Activated T-cell treated with anti-CD3 and anti-CD28 coated beads, Interleukin-2, amount 50 U/mL, for 1 hour (primary cell): ENCODE measurements around the gene SPRR5.

Source experiments
- DNase-seq: peaks from one replicate; pipeline ENCODE4 v3.0.0-alpha.2; 2020

SPRR5 gene

GRCh38 chr1:152946651-152947256 is at the start of gene SPRR5:
Gene SPRR5 (plus strand): TSS chr1:152947206. CDS start chr1:152948555, 1,349 bp downstream.
- no peak for DNase-seq

- no peak for DNase-seq
Observed at GRCh38 chr1:152899027-152899426, 48.0 kb upstream of the SPRR5 start.

- DNase-seq: no peak
Observed at GRCh38 chr1:152899883-152900282, 47.1 kb upstream of the SPRR5 start.

- no peak for DNase-seq
Observed at GRCh38 chr1:152901631-152902030, 45.4 kb upstream of the SPRR5 start.

- no peak for DNase-seq
Observed at GRCh38 chr1:152902636-152903035, 44.4 kb upstream of the SPRR5 start.

- DNase-seq: no peak
Observed at GRCh38 chr1:152904688-152905440, 42.1 kb upstream of the SPRR5 start.

- no peak for DNase-seq
Observed at GRCh38 chr1:152906023-152906565, 40.9 kb upstream of the SPRR5 start.

GRCh38 chr1:152907686-152908601 is 39.1 kb upstream of the SPRR5 start, which contains the start of gene IVL:
Gene IVL (plus strand): TSS chr1:152908546. CDS start chr1:152909798, 1,252 bp downstream.
- DNase-seq: no peak

- no peak for DNase-seq
Observed at GRCh38 chr1:152909206-152909605, 37.8 kb upstream of the SPRR5 start.

GRCh38 chr1:152912471-152912870 is 34.5 kb upstream of the SPRR5 start:
- DNase-seq: no peak

- no peak for DNase-seq
Observed at GRCh38 chr1:152912900-152913299, 34.1 kb upstream of the SPRR5 start.

GRCh38 chr1:152917794-152918193 is 29.2 kb upstream of the SPRR5 start:
- DNase-seq: no peak

GRCh38 chr1:152919071-152919470 is 27.9 kb upstream of the SPRR5 start:
- DNase-seq: no peak

GRCh38 chr1:152924191-152924590 is 22.8 kb upstream of the SPRR5 start:
- no peak for DNase-seq

- no peak for DNase-seq
Observed at GRCh38 chr1:152926091-152926490, 20.9 kb upstream of the SPRR5 start.

- DNase-seq: no peak
Observed at GRCh38 chr1:152928671-152929070, 18.3 kb upstream of the SPRR5 start.

GRCh38 chr1:152932170-152932811 is 14.7 kb upstream of the SPRR5 start:
- no peak for DNase-seq

- DNase-seq: no peak
Observed at GRCh38 chr1:152933196-152933595, 13.8 kb upstream of the SPRR5 start.

GRCh38 chr1:152940614-152941013 is 6.4 kb upstream of the SPRR5 start:
- no peak for DNase-seq

- DNase-seq: no peak
Observed at GRCh38 chr1:152941037-152941711, 5.8 kb upstream of the SPRR5 start.

GRCh38 chr1:152942161-152942560 is 4.8 kb upstream of the SPRR5 start:
- no peak for DNase-seq

GRCh38 chr1:152946248-152946647 is 758 bp upstream of the SPRR5 start:
- DNase-seq: no peak
